Testis (tissue), 3 donors: ENCODE results near the gene RASGRF1. TPM values are rescaled to one million over a fixed set of nuclear protein-coding genes. Genes with fewer than 3 reads are reported as not detected.

Experiments used
- DNase-seq: peaks from one replicate; pipeline ENCODE4 v3.0.0-alpha.2; 2019
- H3K27ac ChIP-seq, 2 donors: fragments of 200-600 bp; sonication (generic); one replicate each; pipeline ENCODE4 v1.5.1; 2019
- H3K27me3 ChIP-seq: fragments of 200-600 bp; sonication (generic); one replicate; pipeline ENCODE4 v1.5.1; 2019
- H3K36me3 ChIP-seq: fragments of 200-600 bp; sonication (generic); one replicate; pipeline ENCODE4 v1.5.1; 2017; ENCODE audit warnings: low read depth; ENCODE audit errors: missing control alignments
- H3K4me1 ChIP-seq: fragments of 200-600 bp; sonication (generic); one replicate; pipeline ENCODE4 v1.5.1; 2019
- H3K4me3 ChIP-seq, 2 donors: fragments of 200-600 bp; sonication (generic); one replicate each; pipeline ENCODE4 v1.5.1; 2017 to 2019
- H3K9me3 ChIP-seq: fragments of 200-600 bp; sonication (generic); one replicate; pipeline ENCODE4 v1.5.1; 2017
- POLR2A ChIP-seq: fragments of 450-650 bp; IDR thresholded peaks from one replicate; pipeline ENCODE4 v1.6.1; 2017; ENCODE audit warnings: antibody characterized with exemption, mild to moderate bottlenecking, moderate library complexity
- WGBS, 2 donors: methylation state at CpG; one replicate each; pipeline ENCODE4 v1.1.5; 2018; 5-methylcytosine and 5-hydroxymethylcytosine counted together
- intact Hi-C: fragments of 100-400 bp; cut with DNase I; formaldehyde crosslinking; loops from one replicate; pipeline ENCODE4 v1.15.1; 2023; ENCODE audit warnings: low total_unique reads
- polyA plus RNA-seq: library from polyadenylated mRNA; stranded (reverse); fragments of 350-450 nt; fragmentation: Illumina TruSeq; extraction: RNeasy Lipid Tissue Mini Kit (QIAGEN cat#74804); gene quantifications from one replicate; pipeline ENCODE4 v1.2.3, GENCODE V29; 2014; ENCODE audit warnings: low read depth, low replicate concordance; ENCODE audit not compliant: insufficient read depth
- total RNA-seq, 2 donors: library from RNA; depleted of rRNA; stranded (reverse); fragments of >200 nt; gene quantifications; one replicate each; pipeline ENCODE4 v1.2.3, GENCODE V29; 2016
- TF ChIP-seq, protein P1 (sequence below), 3 experiments: fragments of 450-650 bp in 2 of 3; fragments of 200-600 bp in 1 of 3; sonication (generic) in 1 of 3; IDR thresholded peaks; one replicate each; pipeline ENCODE4 v1.5.1; 2016 to 2019; ENCODE audit warnings: antibody characterized with exemption in 3 of 3, mild to moderate bottlenecking in 2 of 3, moderate library complexity in 1 of 3

The RASGRF1 gene
- total and polyA plus RNA-seq, 3 donors from 2014 or later = 2.6 to 3.3 (median 3.1) TPM

DNA sequence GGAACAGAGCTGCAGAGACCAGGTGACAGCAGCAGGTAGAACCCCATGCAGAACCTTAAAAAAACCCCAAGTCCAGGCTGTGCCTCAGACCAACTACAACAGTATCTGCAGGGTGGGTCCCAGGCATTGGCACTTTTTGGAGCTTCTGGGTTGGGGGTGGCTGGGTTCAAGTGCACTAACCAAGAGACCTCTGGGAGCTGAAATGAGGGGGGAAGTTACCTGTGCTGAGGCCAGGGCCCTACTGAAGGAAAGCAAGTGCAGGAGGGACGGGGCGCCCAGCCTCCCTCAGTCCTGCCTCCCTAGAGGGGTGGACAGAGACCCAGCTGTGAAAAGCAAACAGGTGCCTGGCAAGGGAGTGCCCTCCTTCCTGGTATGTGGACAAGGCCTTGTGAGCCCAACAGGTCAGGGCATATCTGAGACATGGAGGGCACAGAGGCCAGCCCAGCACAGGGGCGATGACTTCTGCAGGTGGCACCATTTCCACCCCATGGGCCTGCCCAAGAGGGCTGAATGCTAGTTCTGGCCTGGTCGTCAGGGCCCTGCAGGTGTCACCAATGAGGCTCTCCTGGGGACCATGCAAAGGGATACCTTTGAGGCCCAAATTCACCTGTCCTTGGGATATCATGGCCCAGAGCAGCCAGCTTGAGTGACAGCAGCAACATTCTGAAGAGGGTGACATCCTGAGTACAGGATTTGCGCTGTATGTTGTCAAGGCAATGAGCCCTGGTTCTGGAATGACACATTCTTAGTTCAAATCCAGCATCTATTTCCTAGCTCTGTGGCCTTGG, 164.4 kb downstream of the RASGRF1 start:
- DNase-seq = no peak

GRCh38 chr15:78925076-78925624, 165.4 kb downstream of the RASGRF1 start:
- Histone ChIP-seq H3K9me3 (no peaks in the 10 kb centered on the region), H3K36me3 (no peaks in the 10 kb centered on the region), H3K27me3 (no peaks in the 10 kb centered on the region), H3K4me1 (peaks cover 3% of the 10 kb centered on the region), H3K4me3 (no peak overlapping the region), H3K27ac (no peak overlapping the region)
- no peak for TF ChIP-seq POLR2A
- TF ChIP-seq, protein P1, sequence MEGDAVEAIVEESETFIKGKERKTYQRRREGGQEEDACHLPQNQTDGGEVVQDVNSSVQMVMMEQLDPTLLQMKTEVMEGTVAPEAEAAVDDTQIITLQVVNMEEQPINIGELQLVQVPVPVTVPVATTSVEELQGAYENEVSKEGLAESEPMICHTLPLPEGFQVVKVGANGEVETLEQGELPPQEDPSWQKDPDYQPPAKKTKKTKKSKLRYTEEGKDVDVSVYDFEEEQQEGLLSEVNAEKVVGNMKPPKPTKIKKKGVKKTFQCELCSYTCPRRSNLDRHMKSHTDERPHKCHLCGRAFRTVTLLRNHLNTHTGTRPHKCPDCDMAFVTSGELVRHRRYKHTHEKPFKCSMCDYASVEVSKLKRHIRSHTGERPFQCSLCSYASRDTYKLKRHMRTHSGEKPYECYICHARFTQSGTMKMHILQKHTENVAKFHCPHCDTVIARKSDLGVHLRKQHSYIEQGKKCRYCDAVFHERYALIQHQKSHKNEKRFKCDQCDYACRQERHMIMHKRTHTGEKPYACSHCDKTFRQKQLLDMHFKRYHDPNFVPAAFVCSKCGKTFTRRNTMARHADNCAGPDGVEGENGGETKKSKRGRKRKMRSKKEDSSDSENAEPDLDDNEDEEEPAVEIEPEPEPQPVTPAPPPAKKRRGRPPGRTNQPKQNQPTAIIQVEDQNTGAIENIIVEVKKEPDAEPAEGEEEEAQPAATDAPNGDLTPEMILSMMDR (IDR thresholded peaks at IDR 0.05) = no peak
- no peak for DNase-seq
- intact Hi-C loops = no loop called here
- 83% methylated on average over 7 to 10 of the region's 10 CpGs for WGBS, 2 donors

More for the DNA sequence above, 164.4 kb downstream of the RASGRF1 start:
- no peak overlapping the region for H3K4me3 ChIP-seq
- TF ChIP-seq, protein P1 (IDR thresholded peaks at IDR 0.05) = no peak
- TF ChIP-seq POLR2A = no peak
- WGBS, 2 donors = 79 to 93% methylated on average over 2 to 5 of the region's 5 CpGs
- intact Hi-C loops = no loop called here
- H3K27me3 ChIP-seq = no peaks in the 10 kb centered on the region
- H3K36me3 ChIP-seq = no peaks in the 10 kb centered on the region
- H3K4me1 ChIP-seq = peaks cover 6% of the 10 kb centered on the region
- H3K9me3 ChIP-seq = no peaks in the 10 kb centered on the region
- H3K27ac ChIP-seq = no peak overlapping the region

- Histone ChIP-seq H3K4me3 (no peak overlapping the region), H3K36me3 (no peaks in the 10 kb centered on the region), H3K27me3 (no peaks in the 10 kb centered on the region), H3K9me3 (no peaks in the 10 kb centered on the region), H3K4me1 (peaks cover 3% of the 10 kb centered on the region), H3K27ac (no peak overlapping the region)
- DNase-seq = no peak
- intact Hi-C loops = no loop called here
- WGBS, 2 donors = 90 to 92% methylated on average over 16 to 18 of the region's 18 CpGs
- TF ChIP-seq POLR2A = no peak
- TF ChIP-seq, protein P1 (IDR thresholded peaks at IDR 0.05) = no peak
Observed at GRCh38 chr15:78923480-78924360, 166.9 kb downstream of the RASGRF1 start.

DNA sequence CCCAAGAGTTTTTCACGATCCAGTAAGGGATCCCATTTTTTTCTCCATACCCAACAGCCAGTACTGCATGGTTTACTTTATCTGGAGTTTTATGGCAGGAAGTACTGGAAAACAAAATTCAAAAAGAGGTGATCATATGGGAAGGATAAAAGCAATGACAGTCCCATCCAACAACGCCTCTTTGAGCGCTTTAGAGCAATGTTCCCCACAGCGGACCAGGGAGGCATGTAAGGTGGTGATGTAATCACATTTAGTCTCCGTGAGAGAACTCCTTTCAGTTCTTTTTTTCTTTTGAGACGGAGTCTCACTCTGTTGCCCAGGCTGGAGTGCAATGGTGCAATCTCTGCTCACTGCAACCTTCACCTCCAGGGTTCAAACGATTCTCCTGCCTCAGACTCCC, 167.6 kb downstream of the RASGRF1 start:
- Histone ChIP-seq H3K4me1 (peaks cover 3% of the 10 kb centered on the region), H3K4me3 (no peak overlapping the region), H3K27ac (no peak overlapping the region), H3K36me3 (no peaks in the 10 kb centered on the region), H3K9me3 (no peaks in the 10 kb centered on the region), H3K27me3 (no peaks in the 10 kb centered on the region)
- DNase-seq = no peak
- WGBS, 2 donors = 66 to 73% methylated on average over 7 of the region's 7 CpGs
- TF ChIP-seq, protein P1 (IDR thresholded peaks at IDR 0.05) = no peak
- no peak for TF ChIP-seq POLR2A
- intact Hi-C loops = no loop called here
